BE2C (cell line): ENCODE data around the gene PACRG.

Source experiments
- DNase-seq: peaks from one replicate; pipeline ENCODE4 v3.0.0-alpha.2; 2020
- H3K27me3 ChIP-seq: fragments of 250-450 bp; sonication (Bioruptor Pico); 2 replicates; pipeline ENCODE4 v1.5.1; 2020; ENCODE audit warnings: mild to moderate bottlenecking
- H3K36me3 ChIP-seq: fragments of 250-450 bp; sonication (Bioruptor Pico); 2 replicates; pipeline ENCODE4 v1.5.1; 2020; ENCODE audit warnings: mild to moderate bottlenecking
- H3K4me1 ChIP-seq: fragments of 250-450 bp; sonication (Bioruptor Pico); 2 replicates; pipeline ENCODE4 v1.5.1; 2020
- H3K4me3 ChIP-seq: 2 replicates; pipeline ENCODE4 v1.5.1; 2011; ENCODE audit warnings: low read depth, low read length
- H3K9me3 ChIP-seq: fragments of 250-450 bp; sonication (Bioruptor Pico); 2 replicates; pipeline ENCODE4 v1.5.1; 2020
- TF ChIP-seq, protein P1 (sequence below): IDR thresholded peaks from 2 replicates; pipeline ENCODE4 v1.5.1; 2012; ENCODE audit warnings: mild to moderate bottlenecking, low read depth, low read length

PACRG gene

DNA sequence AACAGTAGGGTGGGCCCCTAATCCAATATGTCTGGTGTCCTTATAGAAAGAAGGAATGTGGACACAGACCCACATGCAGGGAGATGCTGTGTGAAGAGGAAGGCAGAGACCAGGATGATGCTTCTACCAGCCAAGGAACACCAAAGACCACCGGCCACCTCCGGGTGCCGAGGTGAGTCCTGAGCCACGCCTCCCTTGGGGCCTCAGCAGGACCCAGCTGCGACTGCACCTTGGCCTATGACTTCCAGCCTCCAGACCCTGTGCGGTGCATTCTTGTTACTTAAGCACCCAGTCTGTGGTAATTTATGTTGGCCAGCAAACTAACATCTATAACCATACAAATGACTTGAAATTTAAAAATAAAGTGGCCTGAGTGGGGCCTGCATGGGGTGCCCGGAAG, 607.3 kb downstream of the PACRG start:
- no peak for DNase-seq
- no peak overlapping the region for H3K4me3 ChIP-seq
- TF ChIP-seq, protein P1, sequence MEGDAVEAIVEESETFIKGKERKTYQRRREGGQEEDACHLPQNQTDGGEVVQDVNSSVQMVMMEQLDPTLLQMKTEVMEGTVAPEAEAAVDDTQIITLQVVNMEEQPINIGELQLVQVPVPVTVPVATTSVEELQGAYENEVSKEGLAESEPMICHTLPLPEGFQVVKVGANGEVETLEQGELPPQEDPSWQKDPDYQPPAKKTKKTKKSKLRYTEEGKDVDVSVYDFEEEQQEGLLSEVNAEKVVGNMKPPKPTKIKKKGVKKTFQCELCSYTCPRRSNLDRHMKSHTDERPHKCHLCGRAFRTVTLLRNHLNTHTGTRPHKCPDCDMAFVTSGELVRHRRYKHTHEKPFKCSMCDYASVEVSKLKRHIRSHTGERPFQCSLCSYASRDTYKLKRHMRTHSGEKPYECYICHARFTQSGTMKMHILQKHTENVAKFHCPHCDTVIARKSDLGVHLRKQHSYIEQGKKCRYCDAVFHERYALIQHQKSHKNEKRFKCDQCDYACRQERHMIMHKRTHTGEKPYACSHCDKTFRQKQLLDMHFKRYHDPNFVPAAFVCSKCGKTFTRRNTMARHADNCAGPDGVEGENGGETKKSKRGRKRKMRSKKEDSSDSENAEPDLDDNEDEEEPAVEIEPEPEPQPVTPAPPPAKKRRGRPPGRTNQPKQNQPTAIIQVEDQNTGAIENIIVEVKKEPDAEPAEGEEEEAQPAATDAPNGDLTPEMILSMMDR: no peak
- H3K9me3 ChIP-seq: no peaks in the 10 kb centered on the region
- H3K4me1 ChIP-seq: no peaks in the 10 kb centered on the region
- no peaks in the 10 kb centered on the region for H3K27me3 ChIP-seq
- H3K36me3 ChIP-seq: no peaks in the 10 kb centered on the region

- Histone ChIP-seq H3K9me3 (no peaks in the 10 kb centered on the region), H3K36me3 (no peaks in the 10 kb centered on the region), H3K4me3 (no peak overlapping the region), H3K27me3 (no peaks in the 10 kb centered on the region), H3K4me1 (no peaks in the 10 kb centered on the region)
- no peak for DNase-seq
- TF ChIP-seq, protein P1: no peak
Measured at GRCh38 chr6:163335671-163336545, 608.1 kb downstream of the PACRG start.

GRCh38 chr6:163336961-163337360, 609.2 kb downstream of the PACRG start:
- H3K4me1 ChIP-seq: no peaks in the 10 kb centered on the region
- no peaks in the 10 kb centered on the region for H3K9me3 ChIP-seq
- no peaks in the 10 kb centered on the region for H3K36me3 ChIP-seq
- H3K27me3 ChIP-seq: no peaks in the 10 kb centered on the region
- TF ChIP-seq, protein P1: no peak
- H3K4me3 ChIP-seq: no peak overlapping the region
- DNase-seq: no peak

- Histone ChIP-seq H3K36me3 (no peaks in the 10 kb centered on the region), H3K9me3 (no peaks in the 10 kb centered on the region), H3K27me3 (no peaks in the 10 kb centered on the region), H3K4me1 (no peaks in the 10 kb centered on the region), H3K4me3 (no peak overlapping the region)
- TF ChIP-seq, protein P1: no peak
- DNase-seq: no peak
Measured at GRCh38 chr6:163337958-163338357, 610.2 kb downstream of the PACRG start.

DNA sequence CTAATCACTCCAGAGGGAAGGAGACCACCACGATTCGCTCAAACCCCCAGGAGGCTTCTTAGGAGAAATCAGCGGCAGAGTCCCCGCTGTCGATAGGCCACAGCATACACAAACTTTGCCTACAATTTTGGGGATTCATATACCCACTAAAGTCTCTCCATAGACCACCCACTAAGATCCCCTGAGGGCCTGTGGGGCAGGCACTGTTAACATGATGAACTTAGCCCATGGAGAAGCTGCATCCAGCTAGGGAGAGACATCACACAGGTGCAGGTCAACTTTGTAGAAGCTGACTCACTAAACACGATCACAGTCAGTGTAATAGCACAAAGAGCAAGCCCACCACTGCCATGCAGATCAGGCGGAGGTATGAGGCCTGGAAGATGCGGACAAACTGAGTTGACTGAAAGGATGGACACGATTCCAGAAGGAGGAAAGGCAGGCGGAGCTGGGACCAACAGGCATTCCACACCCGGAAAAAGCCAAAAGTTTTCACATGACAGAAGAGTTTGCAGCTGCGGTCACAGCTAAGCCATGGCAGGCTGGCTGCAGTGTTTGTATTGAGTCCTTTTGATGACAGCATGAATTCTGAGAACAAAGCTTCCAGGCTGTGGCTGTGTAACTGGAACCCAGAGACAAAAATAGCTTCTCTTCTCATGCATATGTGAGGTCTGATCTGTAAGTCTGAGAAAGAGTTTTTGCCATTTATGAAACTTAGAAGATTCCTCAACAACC, 611.1 kb downstream of the PACRG start:
- no peaks in the 10 kb centered on the region for H3K36me3 ChIP-seq
- DNase-seq: no peak
- TF ChIP-seq, protein P1: no peak
- H3K27me3 ChIP-seq: no peaks in the 10 kb centered on the region
- H3K9me3 ChIP-seq: no peaks in the 10 kb centered on the region
- H3K4me1 ChIP-seq: no peaks in the 10 kb centered on the region
- H3K4me3 ChIP-seq: no peak overlapping the region

GRCh38 chr6:163339466-163339865, 611.7 kb downstream of the PACRG start:
- no peaks in the 10 kb centered on the region for H3K4me1 ChIP-seq
- H3K36me3 ChIP-seq: no peaks in the 10 kb centered on the region
- TF ChIP-seq, protein P1: no peak
- no peak for DNase-seq
- H3K4me3 ChIP-seq: no peak overlapping the region
- H3K27me3 ChIP-seq: no peaks in the 10 kb centered on the region
- H3K9me3 ChIP-seq: no peaks in the 10 kb centered on the region
